Measurements from ENCODE around the gene RGS7. TPM values are rescaled to one million over a fixed set of nuclear protein-coding genes. Genes with fewer than 3 reads are reported as not detected.

Gene RGS7
- total RNA-seq, 1 experiment from 2014 or later: 1.0 TPM

- no peak overlapping the region for H3K27ac Mint-ChIP-seq (ENCODE audit: unreplicated experiment)
- DNase-seq: peak; percentile 55
- H3K4me1 Mint-ChIP-seq (ENCODE audit: low read depth, unreplicated experiment): peaks cover 32% of the 10 kb centered on the region
- H3K36me3 Mint-ChIP-seq (ENCODE audit: insufficient read depth, unreplicated experiment): no peaks in the 10 kb centered on the region
- H3K4me3 Mint-ChIP-seq (ENCODE audit: low read depth, unreplicated experiment): no peak overlapping the region
- CTCF ChIA-PET: interaction anchor here (0.5 to 0.9 kb wide), 4 partner anchors 21 to 214 kb away, joined by 3 to 4 read pairs (median 4); no protein-coding TSS in a partner anchor
- TF ChIP-seq CTCF (IDR thresholded peaks at IDR 0.05; ENCODE audit: unreplicated experiment): no peak
- H3K9me3 Mint-ChIP-seq (ENCODE audit: low read depth, unreplicated experiment): peaks cover 3% of the 10 kb centered on the region
- no TSS peak for BruUV-seq (replicated peaks)
- intact Hi-C loops (cut with micrococcal nuclease; ENCODE audit: unreplicated experiment): no loop called here
- no peaks in the 10 kb centered on the region for H3K27me3 Mint-ChIP-seq (ENCODE audit: unreplicated experiment)
Measured at GRCh38 chr1:241181471-241181870, 175.5 kb downstream of the RGS7 start.

GRCh38 chr1:241180569-241180968, 176.4 kb downstream of the RGS7 start:
- no peak overlapping the region for H3K4me3 Mint-ChIP-seq (ENCODE audit: low read depth, unreplicated experiment)
- TF ChIP-seq CTCF (IDR thresholded peaks at IDR 0.05; ENCODE audit: unreplicated experiment): no peak
- no peaks in the 10 kb centered on the region for H3K27me3 Mint-ChIP-seq (ENCODE audit: unreplicated experiment)
- peaks cover 26% of the 10 kb centered on the region for H3K4me1 Mint-ChIP-seq (ENCODE audit: low read depth, unreplicated experiment)
- no peaks in the 10 kb centered on the region for H3K36me3 Mint-ChIP-seq (ENCODE audit: insufficient read depth, unreplicated experiment)
- no TSS peak for BruUV-seq (replicated peaks)
- peaks cover 3% of the 10 kb centered on the region for H3K9me3 Mint-ChIP-seq (ENCODE audit: low read depth, unreplicated experiment)
- H3K27ac Mint-ChIP-seq (ENCODE audit: unreplicated experiment): peak overlapping the region; percentile 58
- CTCF ChIA-PET: interaction anchor here (0.6 kb wide), 1 partner anchor 448 kb away, joined by 3 read pairs; no protein-coding TSS in a partner anchor
- no peak for DNase-seq
- intact Hi-C loops (cut with micrococcal nuclease; ENCODE audit: unreplicated experiment): no loop called here

GRCh38 chr1:241177660-241178059, 179.3 kb downstream of the RGS7 start:
- Mint-ChIP-seq H3K27me3 (ENCODE audit: unreplicated experiment) (no peaks in the 10 kb centered on the region), H3K9me3 (ENCODE audit: low read depth, unreplicated experiment) (peaks cover 3% of the 10 kb centered on the region), H3K36me3 (ENCODE audit: insufficient read depth, unreplicated experiment) (no peaks in the 10 kb centered on the region), H3K27ac (ENCODE audit: unreplicated experiment) (no peak overlapping the region), H3K4me1 (ENCODE audit: low read depth, unreplicated experiment) (peaks cover 11% of the 10 kb centered on the region), H3K4me3 (ENCODE audit: low read depth, unreplicated experiment) (no peak overlapping the region)
- BruUV-seq (replicated peaks): no TSS peak
- CTCF ChIA-PET: no interaction called here
- TF ChIP-seq CTCF (IDR thresholded peaks at IDR 0.05; ENCODE audit: unreplicated experiment): no peak
- intact Hi-C loops (cut with micrococcal nuclease; ENCODE audit: unreplicated experiment): no loop called here
- no peak for DNase-seq

GRCh38 chr1:241172486-241172885, 184.5 kb downstream of the RGS7 start:
- CTCF ChIA-PET: interaction anchor here (0.6 kb wide), 2 partner anchors 85 to 103 kb away, joined by 3 to 5 read pairs; no protein-coding TSS in a partner anchor

More at GRCh38 chr1:241172486-241172885, 184.5 kb downstream of the RGS7 start:
- intact Hi-C loops (cut with micrococcal nuclease; ENCODE audit: unreplicated experiment): no loop called here
- H3K27ac Mint-ChIP-seq (ENCODE audit: unreplicated experiment): no peak overlapping the region
- no peaks in the 10 kb centered on the region for H3K36me3 Mint-ChIP-seq (ENCODE audit: insufficient read depth, unreplicated experiment)
- H3K27me3 Mint-ChIP-seq (ENCODE audit: unreplicated experiment): no peaks in the 10 kb centered on the region
- BruUV-seq (replicated peaks): no TSS peak
- peaks cover 3% of the 10 kb centered on the region for H3K9me3 Mint-ChIP-seq (ENCODE audit: low read depth, unreplicated experiment)
- no peak for DNase-seq
- TF ChIP-seq CTCF (IDR thresholded peaks at IDR 0.05; ENCODE audit: unreplicated experiment): no peak
- H3K4me1 Mint-ChIP-seq (ENCODE audit: low read depth, unreplicated experiment): no peaks in the 10 kb centered on the region
- H3K4me3 Mint-ChIP-seq (ENCODE audit: low read depth, unreplicated experiment): no peak overlapping the region

All from Calu3 (cell line).